Measurements from ENCODE around the gene GTPBP6.

DNA sequence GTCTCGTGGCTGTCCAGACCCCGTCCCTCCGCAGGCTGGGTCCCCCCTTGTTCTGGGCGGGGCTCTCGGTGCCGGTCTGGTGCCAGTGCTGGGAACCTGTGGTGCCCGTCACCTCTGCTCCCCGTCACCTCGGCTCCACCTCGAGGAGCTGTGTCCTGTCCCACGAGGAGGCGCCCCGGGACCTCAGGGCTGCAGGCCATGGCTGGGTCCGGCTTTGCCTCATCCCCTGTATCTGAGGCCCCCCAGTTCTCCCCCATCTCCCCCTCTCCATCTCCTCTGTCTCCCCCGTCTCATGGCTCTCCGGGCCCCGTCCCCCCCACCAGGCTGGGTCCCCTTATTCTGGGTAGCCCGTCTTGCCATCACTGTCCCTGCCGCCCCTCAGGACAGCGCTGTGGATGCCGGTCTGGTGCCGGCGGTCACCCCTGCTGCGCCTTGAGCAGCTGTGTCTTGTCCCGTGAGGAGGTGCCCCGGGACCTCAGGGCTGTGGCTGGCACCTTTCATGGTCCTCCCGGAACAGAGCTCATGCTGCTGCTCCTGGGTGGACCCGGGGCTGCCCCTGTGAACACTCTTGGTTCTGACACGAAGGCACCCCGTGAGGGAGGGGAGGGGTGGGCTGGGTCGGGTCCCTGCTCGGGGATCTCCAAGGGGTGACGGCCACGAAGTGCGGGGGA lies 13.4 kb upstream of the GTPBP6 start:
- TF ChIP-seq CTCF (conservative IDR thresholded peaks at IDR 0.05; ENCODE audit: low read depth in 2 of 2) (peak in 1 of 2 experiments; percentile 36; a peak in 2 of 4 replicates), EZH2phosphoT487 (IDR thresholded peaks at IDR 0.05; ENCODE audit: unreplicated experiment) (no peak), POLR2AphosphoS5 (IDR thresholded peaks at IDR 0.05; ENCODE audit: low read depth) (no peak)
